Left ventricle myocardium inferior (tissue), 1 donor: ENCODE measurements around the gene CPA4. TPM values are rescaled to one million over a fixed set of nuclear protein-coding genes. Genes with fewer than 3 reads are reported as not detected.

Experiments used
- DNase-seq: peaks from one replicate; pipeline ENCODE4 v3.0.0-alpha.2; 2020
- H3K27ac ChIP-seq: fragments of 200-600 bp; replicated peaks from 2 replicates; pipeline ENCODE4 v1.8.0; 2021
- H3K27me3 ChIP-seq: fragments of 200-600 bp; 2 replicates; pipeline ENCODE4 v1.8.0; 2021; ENCODE audit warnings: low read depth
- H3K36me3 ChIP-seq: fragments of 200-600 bp; 2 replicates; pipeline ENCODE4 v1.8.0; 2021
- H3K4me1 ChIP-seq: fragments of 200-600 bp; 2 replicates; pipeline ENCODE4 v1.8.0; 2021
- H3K4me3 ChIP-seq: fragments of 200-600 bp; 2 replicates; pipeline ENCODE4 v1.8.0; 2021; ENCODE audit warnings: mild to moderate bottlenecking, moderate library complexity
- H3K9me3 ChIP-seq: fragments of 200-600 bp; replicated peaks from 2 replicates; pipeline ENCODE4 v1.8.0; 2021
- CTCF ChIP-seq: fragments of 200-600 bp; IDR thresholded peaks from 2 replicates; pipeline ENCODE4 v1.8.0; 2021; ENCODE audit warnings: antibody characterized with exemption, mild to moderate bottlenecking, borderline replicate concordance
- intact Hi-C: fragments of 100-400 bp; cut with micrococcal nuclease; formaldehyde crosslinking; loops from one replicate; pipeline ENCODE4 v1.11.0; 2022
- total RNA-seq: library from RNA; stranded (reverse); fragmentation: NEBNext Ultra II Directional; extraction: Animal tissue kit (Norgen Biotek cat#: 25700); gene quantifications from one replicate; pipeline ENCODE4 v1.2.1, GENCODE V29; 2021
- donor health status: DM: no; HTN: yes; CAD: no; lungs with severe emphysema.

Gene CPA4
- total RNA-seq, 1 donor from 2014 or later: not detected

- DNase-seq: no peak
- H3K9me3 ChIP-seq: peaks cover 25% of the 10 kb centered on the region
- intact Hi-C loops: no loop called here
- no peak for TF ChIP-seq CTCF
- peaks cover 16% of the 10 kb centered on the region for H3K4me1 ChIP-seq
- no peak overlapping the region for H3K27ac ChIP-seq
- H3K36me3 ChIP-seq: no peaks in the 10 kb centered on the region
- no peak overlapping the region for H3K4me3 ChIP-seq
- no peaks in the 10 kb centered on the region for H3K27me3 ChIP-seq
Observed at GRCh38 chr7:130359276-130359857, 66.4 kb downstream of the CPA4 start.

GRCh38 chr7:130360518-130360917 lies 67.6 kb downstream of the CPA4 start:
- Histone ChIP-seq H3K36me3 (no peaks in the 10 kb centered on the region), H3K4me1 (peaks cover 16% of the 10 kb centered on the region), H3K27ac (no peak overlapping the region), H3K9me3 (peaks cover 25% of the 10 kb centered on the region), H3K4me3 (no peak overlapping the region), H3K27me3 (no peaks in the 10 kb centered on the region)
- DNase-seq: no peak
- no peak for TF ChIP-seq CTCF
- intact Hi-C loops: no loop called here

- Histone ChIP-seq H3K4me3 (no peak overlapping the region), H3K36me3 (no peaks in the 10 kb centered on the region), H3K9me3 (peaks cover 25% of the 10 kb centered on the region), H3K27me3 (no peaks in the 10 kb centered on the region), H3K4me1 (peaks cover 5% of the 10 kb centered on the region), H3K27ac (no peak overlapping the region)
- intact Hi-C loops: no loop called here
- no peak for DNase-seq
- TF ChIP-seq CTCF: no peak
Observed at GRCh38 chr7:130361681-130362080, 68.7 kb downstream of the CPA4 start.

- Histone ChIP-seq H3K4me3 (no peak overlapping the region), H3K27me3 (no peaks in the 10 kb centered on the region), H3K4me1 (no peaks in the 10 kb centered on the region), H3K27ac (no peak overlapping the region), H3K36me3 (no peaks in the 10 kb centered on the region), H3K9me3 (peaks cover 25% of the 10 kb centered on the region)
- TF ChIP-seq CTCF: no peak
- no peak for DNase-seq
- intact Hi-C loops: no loop called here
Observed at GRCh38 chr7:130362251-130362816, 69.4 kb downstream of the CPA4 start.

GRCh38 chr7:130363026-130363847 lies 70.3 kb downstream of the CPA4 start:
- H3K36me3 ChIP-seq: no peaks in the 10 kb centered on the region
- no peaks in the 10 kb centered on the region for H3K4me1 ChIP-seq
- peaks cover 25% of the 10 kb centered on the region for H3K9me3 ChIP-seq
- no peaks in the 10 kb centered on the region for H3K27me3 ChIP-seq
- no peak for TF ChIP-seq CTCF
- no peak overlapping the region for H3K4me3 ChIP-seq
- DNase-seq: no peak
- H3K27ac ChIP-seq: no peak overlapping the region
- intact Hi-C loops: no loop called here
